Measurements from ENCODE around the gene PITPNM3.

PITPNM3 gene

GRCh38 chr17:6413065-6413464 is 143.3 kb downstream of the PITPNM3 start:
- DNase-seq (ENCODE audit: low read depth, low spot score), result no peak

GRCh38 chr17:6408735-6409134 is 147.6 kb downstream of the PITPNM3 start:
- DNase-seq (ENCODE audit: low read depth, low spot score), result no peak

DNA sequence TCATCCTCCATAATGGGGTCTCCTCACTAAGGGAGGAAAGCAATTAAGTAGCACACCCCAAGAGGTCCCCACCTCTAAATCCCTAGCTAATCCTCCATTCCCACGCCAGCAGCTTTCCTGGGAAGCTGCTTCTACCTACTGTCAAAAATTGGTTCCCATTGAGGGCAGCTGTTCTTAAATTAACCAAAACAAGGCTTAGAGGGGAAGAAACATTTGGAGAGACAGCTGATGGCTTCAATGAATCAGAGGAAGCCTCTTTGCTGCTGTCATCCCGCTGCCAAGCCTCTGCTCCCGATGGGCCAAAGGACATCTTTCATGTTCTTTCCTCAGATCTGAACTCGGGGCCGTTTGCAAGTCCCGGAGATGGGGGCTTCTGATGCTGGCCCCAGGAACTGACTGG is 148.1 kb downstream of the PITPNM3 start:
- no peak for DNase-seq (ENCODE audit: low read depth, low spot score)

- no peak for DNase-seq (ENCODE audit: low read depth, low spot score)
Observed at GRCh38 chr17:6402258-6402657, 154.1 kb downstream of the PITPNM3 start.
